ENCODE data around the gene ITPKB.

DNA sequence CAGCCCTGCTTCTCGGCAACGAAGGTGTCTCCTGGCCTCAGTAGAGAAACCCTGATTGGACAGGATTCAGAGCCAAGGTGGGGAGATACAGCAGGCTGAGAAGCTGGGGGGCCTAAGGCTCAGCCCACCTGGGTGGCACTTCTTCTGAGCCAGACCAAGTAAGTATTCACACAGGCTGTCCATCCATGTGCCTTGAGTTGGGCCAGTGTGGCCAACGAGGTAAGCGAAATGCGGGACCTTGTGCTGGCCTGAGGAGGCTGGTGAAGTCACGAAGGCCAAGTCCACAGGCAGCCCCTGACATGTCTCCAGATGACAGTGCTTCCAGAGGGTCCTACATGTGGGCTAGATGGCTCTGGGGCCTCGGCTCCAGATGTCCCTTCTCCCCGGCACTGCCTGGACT lies 91.4 kb downstream of the ITPKB start:
- TF ChIP-seq, protein P1, sequence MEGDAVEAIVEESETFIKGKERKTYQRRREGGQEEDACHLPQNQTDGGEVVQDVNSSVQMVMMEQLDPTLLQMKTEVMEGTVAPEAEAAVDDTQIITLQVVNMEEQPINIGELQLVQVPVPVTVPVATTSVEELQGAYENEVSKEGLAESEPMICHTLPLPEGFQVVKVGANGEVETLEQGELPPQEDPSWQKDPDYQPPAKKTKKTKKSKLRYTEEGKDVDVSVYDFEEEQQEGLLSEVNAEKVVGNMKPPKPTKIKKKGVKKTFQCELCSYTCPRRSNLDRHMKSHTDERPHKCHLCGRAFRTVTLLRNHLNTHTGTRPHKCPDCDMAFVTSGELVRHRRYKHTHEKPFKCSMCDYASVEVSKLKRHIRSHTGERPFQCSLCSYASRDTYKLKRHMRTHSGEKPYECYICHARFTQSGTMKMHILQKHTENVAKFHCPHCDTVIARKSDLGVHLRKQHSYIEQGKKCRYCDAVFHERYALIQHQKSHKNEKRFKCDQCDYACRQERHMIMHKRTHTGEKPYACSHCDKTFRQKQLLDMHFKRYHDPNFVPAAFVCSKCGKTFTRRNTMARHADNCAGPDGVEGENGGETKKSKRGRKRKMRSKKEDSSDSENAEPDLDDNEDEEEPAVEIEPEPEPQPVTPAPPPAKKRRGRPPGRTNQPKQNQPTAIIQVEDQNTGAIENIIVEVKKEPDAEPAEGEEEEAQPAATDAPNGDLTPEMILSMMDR (IDR thresholded peaks at IDR 0.05), result no peak
- TF ChIP-seq EZH2 (IDR thresholded peaks at IDR 0.05), result no peak
